GM19452 (cell line): ENCODE results near the gene RNF125.
"Not testable (repeated sequence)": the region's sequence is repeated elsewhere in the genome, so short reads cannot be mapped to it uniquely, and the experiment has no call there.

Source experiments
- ATAC-seq: cut with Tn5 transposase; IDR thresholded peaks from one replicate; pipeline ENCODE4 v1.9.1; 2021; ENCODE audit not compliant: unreplicated experiment

The RNF125 gene

GRCh38 chr18:32018331-32019250 is at the start of gene RNF125:
RNF125 (plus strand) TSS chr18:32018825; CDS start chr18:32018864, 39 bp downstream.
- peak; percentile 86 for ATAC-seq

- ATAC-seq = no peak
Measured at GRCh38 chr18:31970617-31971016, 48.0 kb upstream of the RNF125 start.

GRCh38 chr18:31973929-31974546 is 44.6 kb upstream of the RNF125 start:
- ATAC-seq = no peak

- ATAC-seq = no peak
Measured at GRCh38 chr18:31976242-31976641, 42.4 kb upstream of the RNF125 start.

- ATAC-seq = no peak
Measured at GRCh38 chr18:31977270-31977872, 41.3 kb upstream of the RNF125 start.

GRCh38 chr18:31978616-31979015 is 40.0 kb upstream of the RNF125 start:
- ATAC-seq = no peak

GRCh38 chr18:31979714-31980113 is 38.9 kb upstream of the RNF125 start:
- no peak for ATAC-seq

- ATAC-seq = no peak
Measured at GRCh38 chr18:31980863-31981262, 37.8 kb upstream of the RNF125 start.

- no peak for ATAC-seq
Measured at GRCh38 chr18:31983020-31983419, 35.6 kb upstream of the RNF125 start.

- no peak for ATAC-seq
Measured at GRCh38 chr18:31983976-31984375, 34.6 kb upstream of the RNF125 start.

- ATAC-seq = peak; percentile 99
Measured at GRCh38 chr18:31990823-31991222, 27.8 kb upstream of the RNF125 start.

GRCh38 chr18:31996007-31996406 is 22.6 kb upstream of the RNF125 start:
- no peak for ATAC-seq

- no peak for ATAC-seq
Measured at GRCh38 chr18:31998880-31999412, 19.7 kb upstream of the RNF125 start.

GRCh38 chr18:32001141-32001540 is 17.5 kb upstream of the RNF125 start:
- ATAC-seq = not testable (repeated sequence)

GRCh38 chr18:32003822-32004221 is 14.8 kb upstream of the RNF125 start:
- not testable (repeated sequence) for ATAC-seq

GRCh38 chr18:32010124-32010721 is 8.4 kb upstream of the RNF125 start:
- no peak for ATAC-seq

GRCh38 chr18:32011193-32011592 is 7.4 kb upstream of the RNF125 start:
- no peak for ATAC-seq

- no peak for ATAC-seq
Measured at GRCh38 chr18:32019251-32019948, 775 bp downstream of the RNF125 start.

GRCh38 chr18:32019949-32020625 is 1.5 kb downstream of the RNF125 start:
- not testable (repeated sequence) for ATAC-seq
